Skin epidermis (tissue), 12 donors: ENCODE measurements around the gene APH1A.
"Not testable (repeated sequence)": the region's sequence is repeated elsewhere in the genome, so short reads cannot be mapped to it uniquely, and the experiment has no call there.

Source experiments
- H3K27ac ChIP-seq, 21 experiments: fragments of 200-600 bp; sonication (generic) in 11 of 21; one replicate each; pipeline ENCODE4 v1.5.0; 2020; ENCODE audit warnings: mild to moderate bottlenecking in 3 of 21, inconsistent platforms in 2 of 21, moderate library complexity in 2 of 21
- H3K4me3 ChIP-seq, 7 experiments: fragments of 200-600 bp; sonication (generic) in 2 of 7; one replicate each; pipeline ENCODE4 v1.5.0; 2020; ENCODE audit warnings: inconsistent platforms in 2 of 7, mild to moderate bottlenecking in 2 of 7, moderate library complexity in 1 of 7

APH1A gene

GRCh38 chr1:150268705-150269403 lies at the start of gene APH1A:
Gene APH1A (minus strand): TSS chr1:150269016. CDS start chr1:150268810, 206 bp downstream.
- Histone ChIP-seq H3K27ac (peak within 1 kb of the TSS; percentile 92 to 99 (median 97)), H3K4me3 (peak within 1 kb of the TSS; percentile 77 to 99 (median 93))

- not testable (repeated sequence) for H3K27ac ChIP-seq, H3K4me3 ChIP-seq
These were observed 45.9 kb upstream of the APH1A start for GRCh38 chr1:150314691-150315090.

GRCh38 chr1:150311762-150312161 lies 42.9 kb upstream of the APH1A start:
- Histone ChIP-seq H3K27ac (no peak overlapping the region), H3K4me3 (no peak overlapping the region)

- H3K4me3 ChIP-seq = no peak overlapping the region
These were observed 41.1 kb upstream of the APH1A start for GRCh38 chr1:150309758-150310508.

GRCh38 chr1:150308585-150308984 lies 39.8 kb upstream of the APH1A start:
- not testable (repeated sequence) for H3K4me3 ChIP-seq, H3K27ac ChIP-seq

More at GRCh38 chr1:150309758-150310508, 41.1 kb upstream of the APH1A start:
- H3K27ac ChIP-seq = no peak overlapping the region

DNA sequence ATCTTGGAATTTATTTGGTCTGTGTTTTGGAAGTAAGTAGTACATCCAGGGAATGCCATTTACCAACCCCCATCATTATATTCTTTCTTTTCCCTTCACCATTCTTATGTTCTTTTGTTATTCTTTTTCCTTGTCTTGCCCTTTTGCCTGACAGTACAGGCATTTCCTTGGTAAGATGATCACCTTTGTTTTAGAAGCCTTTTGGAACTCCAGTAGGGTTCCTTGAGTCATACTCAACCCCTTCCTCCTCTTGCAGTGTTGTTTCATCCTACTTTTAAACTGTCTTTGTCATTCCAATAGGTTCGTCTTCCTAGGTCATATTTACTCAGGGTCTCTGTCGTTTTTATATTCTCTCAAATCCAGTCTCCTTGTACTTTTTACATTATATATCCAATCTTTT lies 34.1 kb upstream of the APH1A start:
- Histone ChIP-seq H3K4me3 (no peak overlapping the region), H3K27ac (no peak overlapping the region)

- H3K27ac ChIP-seq = no peak overlapping the region
- no peak overlapping the region for H3K4me3 ChIP-seq
These were observed 33.5 kb upstream of the APH1A start for GRCh38 chr1:150302338-150302737.

- H3K27ac ChIP-seq = no peak overlapping the region
- no peak overlapping the region for H3K4me3 ChIP-seq
These were observed 30.9 kb upstream of the APH1A start for GRCh38 chr1:150299716-150300115.

DNA sequence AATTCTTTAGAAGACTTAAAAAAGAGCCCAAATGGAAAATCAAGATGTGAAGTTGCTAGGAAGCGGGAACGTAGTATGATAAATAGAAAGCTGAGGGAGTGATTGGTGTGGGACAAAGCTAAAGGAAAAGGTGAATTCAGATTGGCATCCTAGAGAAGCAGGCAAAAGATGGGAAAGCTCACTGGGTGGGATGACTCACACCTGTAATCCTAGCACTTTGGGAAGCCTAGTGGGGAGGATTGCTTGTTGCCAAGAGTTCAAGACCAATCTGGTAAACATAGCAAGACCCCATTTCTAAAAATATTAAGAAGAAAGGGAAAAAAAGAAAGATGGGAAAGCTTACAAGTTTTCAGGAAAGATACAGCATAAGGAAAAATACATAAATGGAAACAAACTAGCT lies 26.7 kb upstream of the APH1A start:
- Histone ChIP-seq H3K27ac (no peak overlapping the region), H3K4me3 (no peak overlapping the region)

- H3K4me3 ChIP-seq = peak within 1 kb of the TSS; percentile 59 to 89 (median 69)
- H3K27ac ChIP-seq = peak within 1 kb of the TSS in 20 of 21 experiments; percentile 26 to 82 (median 72)
These were observed 24.8 kb upstream of the APH1A start, which contains the start of gene MRPS21 for GRCh38 chr1:150293433-150294253. Gene MRPS21 (plus strand): TSS chr1:150293861. CDS start chr1:150294367, 506 bp downstream.

GRCh38 chr1:150288822-150289221 lies 20.0 kb upstream of the APH1A start:
- Histone ChIP-seq H3K4me3 (no peak overlapping the region), H3K27ac (no peak overlapping the region)

DNA sequence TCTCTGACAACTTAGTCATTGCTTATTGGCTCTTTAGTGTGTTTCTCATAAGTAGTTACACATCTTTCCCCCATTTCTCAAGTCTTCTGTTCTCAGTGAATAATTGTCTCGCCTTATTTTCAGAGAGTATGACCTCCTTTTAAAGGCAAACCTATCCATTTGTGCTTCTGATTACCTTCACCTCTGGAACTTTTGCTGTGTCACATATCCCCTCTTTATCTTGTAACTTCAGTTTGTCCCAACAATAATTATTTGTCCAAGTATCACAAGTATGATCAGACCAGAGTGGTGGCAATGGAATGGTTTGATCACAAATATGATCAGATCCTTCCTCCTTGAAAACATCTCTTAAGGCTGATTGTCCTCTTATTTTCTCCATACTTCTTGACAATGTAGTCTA lies 19.6 kb upstream of the APH1A start:
- Histone ChIP-seq H3K27ac (no peak overlapping the region), H3K4me3 (no peak overlapping the region)

DNA sequence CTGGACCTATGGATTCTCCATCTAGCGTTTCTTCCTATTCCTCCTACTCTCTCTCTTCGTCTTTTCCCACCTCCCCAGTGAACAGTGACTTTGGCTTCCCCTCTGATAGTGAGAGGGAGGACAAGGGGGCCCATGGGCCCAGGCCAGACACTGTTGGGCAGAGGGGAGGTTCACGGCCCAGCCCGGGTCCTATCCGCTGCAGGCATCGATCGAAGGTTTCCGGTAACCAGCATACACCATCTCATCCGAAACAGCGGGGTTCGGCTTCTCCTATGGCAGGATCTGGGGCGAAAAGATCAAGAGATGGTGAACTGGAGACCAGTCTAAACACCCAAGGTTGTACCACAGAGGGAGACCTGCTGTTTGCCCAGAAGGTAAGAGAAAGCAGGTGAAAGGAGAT lies 14.4 kb upstream of the APH1A start:
- H3K27ac ChIP-seq = peak overlapping the region in 13 of 21 experiments; percentile 60 to 94 (median 75)
- peak overlapping the region in 6 of 7 experiments; percentile 41 to 54 (median 49) for H3K4me3 ChIP-seq

DNA sequence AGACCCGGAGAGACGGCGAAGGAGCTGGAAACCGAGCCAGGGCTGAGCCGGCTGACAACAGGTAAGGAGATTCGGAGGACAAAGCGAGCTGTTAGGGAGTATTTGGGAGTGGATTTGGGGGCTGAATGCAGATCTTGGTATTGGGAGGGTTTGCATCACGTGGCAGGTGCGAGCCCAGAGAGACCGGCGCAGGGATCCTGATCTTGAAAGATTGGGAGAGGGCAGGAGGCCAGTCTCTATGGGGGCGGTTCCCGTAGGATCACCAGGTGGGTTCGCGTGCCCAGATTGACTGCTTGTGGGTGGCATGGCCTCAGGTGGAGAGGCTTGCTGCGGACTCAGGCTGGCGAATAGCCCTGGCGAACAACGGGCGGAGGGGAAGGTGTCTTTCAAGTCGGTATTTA lies 13.7 kb upstream of the APH1A start:
- peak overlapping the region; percentile 29 to 54 (median 49) for H3K4me3 ChIP-seq
- peak overlapping the region in 19 of 21 experiments; percentile 37 to 94 (median 74) for H3K27ac ChIP-seq

DNA sequence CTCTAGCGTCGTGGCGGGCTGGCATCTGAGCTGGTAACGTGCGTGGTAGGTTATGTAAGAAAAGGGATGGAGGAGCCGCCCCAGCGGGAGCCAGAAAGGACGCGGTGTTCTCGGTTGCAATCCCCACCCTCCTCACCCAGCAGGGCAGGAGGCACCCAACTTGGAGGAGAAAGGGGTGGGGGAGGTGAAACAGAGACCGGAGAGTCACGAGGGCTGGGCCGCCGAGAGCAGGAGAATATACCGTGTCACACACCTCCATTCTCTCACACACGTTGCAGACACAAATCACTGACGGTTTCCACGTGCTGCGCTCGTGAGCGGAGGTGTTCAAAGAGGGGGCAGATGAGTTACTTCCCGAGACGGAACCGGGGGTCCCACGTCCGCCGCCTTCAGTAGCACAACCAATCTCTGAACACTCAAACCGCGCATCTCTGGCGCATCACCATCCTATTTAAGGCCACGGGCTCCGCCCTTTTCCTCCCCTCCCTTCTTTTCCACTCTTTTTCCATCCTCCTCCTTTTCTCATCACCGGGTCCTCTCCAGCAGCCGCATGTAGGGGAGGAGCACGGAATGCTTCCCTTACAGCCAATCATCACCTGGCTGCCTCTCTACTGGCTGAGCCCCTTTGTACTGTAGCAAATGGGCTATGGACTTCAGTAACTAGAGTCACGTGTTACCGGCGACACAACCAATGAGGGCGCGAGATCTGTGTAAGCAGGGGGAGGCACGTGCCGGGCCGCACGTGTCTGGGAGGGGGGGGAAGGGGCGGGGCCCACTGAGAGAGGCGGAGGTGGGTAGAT lies 13.1 kb upstream of the APH1A start, which contains the start of gene CIART:
Gene CIART, plus strand, starts transcription at position 797 of the 800 bp plus-strand sequence. CDS start 714 bp downstream, outside the sequence.
- Histone ChIP-seq H3K27ac (peak within 1 kb of the TSS; percentile 8 to 94 (median 84)), H3K4me3 (peak within 1 kb of the TSS; percentile 29 to 54 (median 49))

DNA sequence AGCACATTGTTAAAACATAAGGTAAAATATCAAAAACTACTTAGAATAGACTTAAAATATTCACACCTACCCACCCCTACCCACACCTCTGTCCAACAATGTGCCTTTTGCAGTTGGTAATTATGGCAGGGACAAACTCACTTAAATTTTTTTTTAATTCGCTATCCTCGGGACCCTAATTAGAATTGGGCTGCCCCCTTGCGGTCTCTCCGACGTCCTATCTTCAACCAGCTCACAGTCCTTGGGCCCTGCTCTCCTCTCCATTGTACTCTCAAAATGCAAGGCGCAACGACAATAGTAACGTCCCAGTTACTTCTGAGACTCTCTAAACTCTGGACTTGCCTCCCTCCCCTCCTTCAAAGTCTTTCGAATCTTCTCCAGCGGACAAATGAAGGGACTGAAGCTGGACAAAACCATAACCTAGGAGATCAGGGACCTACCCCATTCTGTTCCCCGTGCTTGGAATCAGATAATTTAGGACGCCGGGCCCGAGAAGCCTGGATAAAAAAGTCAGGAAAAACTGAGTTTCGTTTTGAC lies 12.5 kb upstream of the APH1A start:
- H3K4me3 ChIP-seq = peak overlapping the region; percentile 29 to 54 (median 49)
- peak overlapping the region in 20 of 21 experiments; percentile 39 to 94 (median 85) for H3K27ac ChIP-seq

DNA sequence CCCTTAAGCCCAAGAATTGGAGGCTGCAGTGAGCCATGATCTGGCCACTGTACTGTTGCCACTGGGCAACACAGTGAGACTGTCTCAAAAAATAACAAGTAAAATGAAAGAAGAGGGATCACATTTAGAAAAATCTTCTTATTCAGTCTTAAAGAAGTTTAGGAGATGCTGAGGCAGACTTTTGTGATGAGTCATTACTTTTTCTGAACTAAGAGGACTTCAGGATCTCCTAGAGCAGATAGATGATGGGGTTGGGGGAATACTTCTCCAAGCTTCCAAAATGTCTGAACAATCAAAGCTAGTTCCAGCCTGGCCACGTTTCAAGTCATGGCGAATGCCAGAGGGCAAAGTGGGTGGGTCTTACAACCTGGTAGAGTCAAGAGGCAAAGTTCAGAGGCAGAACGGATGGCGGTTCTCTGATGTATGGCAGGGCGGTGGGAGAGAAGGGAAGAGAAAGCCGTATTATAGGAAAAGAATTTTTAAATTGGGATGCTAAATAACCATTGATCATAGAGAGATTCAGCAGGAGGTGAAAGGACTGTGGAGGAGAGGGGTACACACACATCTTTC lies 11.4 kb upstream of the APH1A start:
- no peak overlapping the region for H3K4me3 ChIP-seq
- H3K27ac ChIP-seq = peak overlapping the region in 9 of 21 experiments; percentile 66 to 94 (median 87)

GRCh38 chr1:150273311-150273710 lies 4.5 kb upstream of the APH1A start:
- peak overlapping the region in 10 of 21 experiments; percentile 18 to 72 (median 52) for H3K27ac ChIP-seq
- H3K4me3 ChIP-seq = no peak overlapping the region
